GM12878 (cell line): ENCODE results near the gene EMP1. TPM values are rescaled to one million over a fixed set of nuclear protein-coding genes. Genes with fewer than 3 reads are reported as not detected.

Experiments
- polyA plus RNA-seq, 11 experiments: library from polyadenylated mRNA; depleted of rRNA in 4 of 11; unstranded in 6 of 11; stranded (reverse) in 5 of 11; fragments of >200 nt; fragmentation: Nextera tagmentation in 4 of 11; fragmentation: Illumina TruSeq in 1 of 11; extraction: Ambion mirVana in 4 of 11; extraction: Trizol in 1 of 11; gene quantifications; 1 replicate in 1 of 11; 2 replicates in 10 of 11; pipeline versions ENCODE4 v1.2.1 to v1.2.3, GENCODE V29; 2011 to 2016; ENCODE audit warnings: inconsistent platforms in 2 of 11, missing spikeins in 2 of 11, low read depth in 1 of 11
- total RNA-seq, 4 experiments: library from RNA; depleted of rRNA in 3 of 4; stranded (reverse); fragments of >200 nt in 3 of 4; fragmentation: Illumina TruSeq in 1 of 4; extraction: Trizol in 1 of 4; gene quantifications; 2 replicates each; pipeline versions ENCODE4 v1.2.1 to v1.2.3, GENCODE V29; 2013 to 2021

The EMP1 gene
- total and polyA plus RNA-seq, 10 of the 15 experiments (the other 5 are each of a cell fraction or from before 2014, with no cell fraction given) = 0.09 to 0.90 (median 0.25) TPM; not detected in 1

Other genes with a start within 250 kb of the EMP1 start
- gene GPRC5D, start 244.6 kb upstream of the EMP1 start, total RNA-seq (2014; rRNA removed) = 0.82 and 0.90 TPM in 2 replicates
- gene GPRC5D, start 244.6 kb upstream of the EMP1 start, total RNA-seq (2014; rRNA removed; fragmentation: Illumina TruSeq; extraction: Trizol) = 0.18 and 0.23 TPM in 2 replicates
- not detected in 2 replicates for gene GPRC5D, start 244.6 kb upstream of the EMP1 start, total RNA-seq (2021)
- not detected in 2 replicates for gene GPRC5D, start 244.6 kb upstream of the EMP1 start, polyA plus RNA-seq (2011; rRNA removed)
- gene GPRC5D, start 244.6 kb upstream of the EMP1 start, polyA plus RNA-seq (2014; fragmentation: Illumina TruSeq; extraction: Trizol) = 0.66 and 0.71 TPM in 2 replicates
- gene GPRC5D, start 244.6 kb upstream of the EMP1 start, polyA plus RNA-seq (2014; fragmentation: Nextera tagmentation; extraction: Ambion mirVana) = under 1 TPM in 1 of 2 experiments, not detected in 1; 0.35 TPM
- gene GPRC5D, start 244.6 kb upstream of the EMP1 start, polyA plus RNA-seq (2014; rRNA removed) = 0.65 and 0.89 TPM in 2 replicates
- under 1 TPM; 0.32 to 0.37 TPM for gene GPRC5D, start 244.6 kb upstream of the EMP1 start, polyA plus RNA-seq (2016; fragmentation: Nextera tagmentation; extraction: Ambion mirVana)
- not detected in 2 replicates for gene HEBP1, start 196.5 kb upstream of the EMP1 start, total RNA-seq (2014; rRNA removed)
- not detected in 2 replicates for gene HEBP1, start 196.5 kb upstream of the EMP1 start, total RNA-seq (2014; rRNA removed; fragmentation: Illumina TruSeq; extraction: Trizol)
- 0.18 and 0.37 TPM in 2 replicates for gene HEBP1, start 196.5 kb upstream of the EMP1 start, total RNA-seq (2021)
- gene HEBP1, start 196.5 kb upstream of the EMP1 start, polyA plus RNA-seq (2011; rRNA removed) = not detected in 2 replicates
- 0.10 TPM in 1 of 2 replicates, not detected in the other for gene HEBP1, start 196.5 kb upstream of the EMP1 start, polyA plus RNA-seq (2014; fragmentation: Illumina TruSeq; extraction: Trizol)
- under 1 TPM in 1 of 2 experiments, not detected in 1; 0.07 TPM for gene HEBP1, start 196.5 kb upstream of the EMP1 start, polyA plus RNA-seq (2014; fragmentation: Nextera tagmentation; extraction: Ambion mirVana)
- gene HEBP1, start 196.5 kb upstream of the EMP1 start, polyA plus RNA-seq (2014; rRNA removed) = not detected in 2 replicates
- gene HEBP1, start 196.5 kb upstream of the EMP1 start, polyA plus RNA-seq (2016; fragmentation: Nextera tagmentation; extraction: Ambion mirVana) = under 1 TPM; 0.30 to 0.32 TPM
- gene FAM234B, start 152.3 kb upstream of the EMP1 start, total RNA-seq (2014; rRNA removed) = 0.11 and 0.33 TPM in 2 replicates
- gene FAM234B, start 152.3 kb upstream of the EMP1 start, total RNA-seq (2014; rRNA removed; fragmentation: Illumina TruSeq; extraction: Trizol) = 0.13 and 0.28 TPM in 2 replicates
- 0.29 and 0.36 TPM in 2 replicates for gene FAM234B, start 152.3 kb upstream of the EMP1 start, total RNA-seq (2021)
- gene FAM234B, start 152.3 kb upstream of the EMP1 start, polyA plus RNA-seq (2011; rRNA removed) = 2.4 and 2.8 TPM in 2 replicates
- gene FAM234B, start 152.3 kb upstream of the EMP1 start, polyA plus RNA-seq (2014; fragmentation: Illumina TruSeq; extraction: Trizol) = 0.21 and 0.27 TPM in 2 replicates
- under 1 TPM; 0.09 to 0.16 TPM for gene FAM234B, start 152.3 kb upstream of the EMP1 start, polyA plus RNA-seq (2014; fragmentation: Nextera tagmentation; extraction: Ambion mirVana)
- gene FAM234B, start 152.3 kb upstream of the EMP1 start, polyA plus RNA-seq (2014; rRNA removed) = 0.15 and 0.18 TPM in 2 replicates
- under 1 TPM; 0.24 to 0.43 TPM for gene FAM234B, start 152.3 kb upstream of the EMP1 start, polyA plus RNA-seq (2016; fragmentation: Nextera tagmentation; extraction: Ambion mirVana)
- gene GSG1, start 93.1 kb upstream of the EMP1 start, total RNA-seq (2014; rRNA removed) = not detected in 2 replicates
- not detected in 2 replicates for gene GSG1, start 93.1 kb upstream of the EMP1 start, total RNA-seq (2014; rRNA removed; fragmentation: Illumina TruSeq; extraction: Trizol)
- not detected in 2 replicates for gene GSG1, start 93.1 kb upstream of the EMP1 start, total RNA-seq (2021)
- not detected in 2 replicates for gene GSG1, start 93.1 kb upstream of the EMP1 start, polyA plus RNA-seq (2011; rRNA removed)
- gene GSG1, start 93.1 kb upstream of the EMP1 start, polyA plus RNA-seq (2014; fragmentation: Illumina TruSeq; extraction: Trizol) = not detected in 2 replicates
- gene GSG1, start 93.1 kb upstream of the EMP1 start, polyA plus RNA-seq (2014; fragmentation: Nextera tagmentation; extraction: Ambion mirVana) = not detected
- gene GSG1, start 93.1 kb upstream of the EMP1 start, polyA plus RNA-seq (2014; rRNA removed) = not detected in 2 replicates
- not detected for gene GSG1, start 93.1 kb upstream of the EMP1 start, polyA plus RNA-seq (2016; fragmentation: Nextera tagmentation; extraction: Ambion mirVana)